ENCODE data around the gene SOX21. TPM values are rescaled to one million over a fixed set of nuclear protein-coding genes. Genes with fewer than 3 reads are reported as not detected.
A peak's percentile ranks its signal among the peaks of the same experiment; 100 is the strongest.

The SOX21 gene
- total RNA-seq, 4 donors from 2014 or later: not detected

DNA sequence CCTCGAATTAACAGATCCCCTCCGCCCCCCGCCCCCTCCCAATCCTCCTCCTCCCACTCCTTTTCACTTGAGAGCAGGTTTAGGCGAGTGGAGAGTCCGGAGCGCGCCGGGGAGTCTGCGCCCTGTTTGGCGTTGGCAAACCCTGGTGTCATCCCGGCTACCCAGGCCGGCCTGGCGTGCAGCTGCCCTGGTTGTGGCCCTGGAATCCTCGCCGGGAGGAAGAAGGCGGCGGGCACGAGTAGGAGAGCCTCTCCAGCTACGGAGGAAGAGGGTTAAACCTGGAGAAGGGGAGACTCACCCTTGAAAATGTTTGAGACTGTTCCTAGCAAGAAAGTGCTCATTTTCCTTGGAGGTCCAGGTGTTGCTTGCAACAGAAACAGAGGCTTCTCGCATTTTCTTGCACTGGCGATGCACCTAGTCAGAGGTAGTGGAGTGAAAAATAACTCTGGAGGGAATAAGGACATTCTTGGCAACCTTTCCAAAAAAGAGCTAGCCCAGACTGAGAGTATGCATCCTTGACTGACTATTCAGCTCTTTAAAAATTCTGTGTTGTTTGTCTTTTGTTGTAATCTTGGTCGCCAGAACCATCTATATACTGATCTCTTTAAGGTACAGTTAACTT is 1.3 kb upstream of the SOX21 start:
- no peaks in the 10 kb centered on the region for H3K36me3 ChIP-seq
- intact Hi-C loops (cut with DNase I; ENCODE audit: low total_unique reads) (no loop called here), in situ Hi-C loops (cut with MboI; ENCODE audit: low pct_ligation_motif_present in 1 of 4, low pct_unique_long_range_greater_than_20kb in 1 of 4, low sequenced_read_pairs in 3 of 4) (no loop called here)
- peaks cover 0 to 35% (median 26%) of the 10 kb centered on the region in 4 donors for H3K4me1 ChIP-seq
- no peak overlapping the region for H3K27ac ChIP-seq
- H3K27me3 ChIP-seq: peaks cover 90% of the 10 kb centered on the region
- H3K4me3 ChIP-seq: no peak overlapping the region
- 8 to 16% methylated on average over 3 to 16 of the region's 22 CpGs for WGBS, 2 donors (ENCODE audit: low coverage in 1 of 2)
- no peak for TF ChIP-seq POLR2AphosphoS5 (IDR thresholded peaks at IDR 0.05)
- TF ChIP-seq, protein P1, sequence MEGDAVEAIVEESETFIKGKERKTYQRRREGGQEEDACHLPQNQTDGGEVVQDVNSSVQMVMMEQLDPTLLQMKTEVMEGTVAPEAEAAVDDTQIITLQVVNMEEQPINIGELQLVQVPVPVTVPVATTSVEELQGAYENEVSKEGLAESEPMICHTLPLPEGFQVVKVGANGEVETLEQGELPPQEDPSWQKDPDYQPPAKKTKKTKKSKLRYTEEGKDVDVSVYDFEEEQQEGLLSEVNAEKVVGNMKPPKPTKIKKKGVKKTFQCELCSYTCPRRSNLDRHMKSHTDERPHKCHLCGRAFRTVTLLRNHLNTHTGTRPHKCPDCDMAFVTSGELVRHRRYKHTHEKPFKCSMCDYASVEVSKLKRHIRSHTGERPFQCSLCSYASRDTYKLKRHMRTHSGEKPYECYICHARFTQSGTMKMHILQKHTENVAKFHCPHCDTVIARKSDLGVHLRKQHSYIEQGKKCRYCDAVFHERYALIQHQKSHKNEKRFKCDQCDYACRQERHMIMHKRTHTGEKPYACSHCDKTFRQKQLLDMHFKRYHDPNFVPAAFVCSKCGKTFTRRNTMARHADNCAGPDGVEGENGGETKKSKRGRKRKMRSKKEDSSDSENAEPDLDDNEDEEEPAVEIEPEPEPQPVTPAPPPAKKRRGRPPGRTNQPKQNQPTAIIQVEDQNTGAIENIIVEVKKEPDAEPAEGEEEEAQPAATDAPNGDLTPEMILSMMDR (IDR thresholded peaks at IDR 0.05): no peak
- no peak for DNase-seq
- no peaks in the 10 kb centered on the region for H3K9me3 ChIP-seq

DNA sequence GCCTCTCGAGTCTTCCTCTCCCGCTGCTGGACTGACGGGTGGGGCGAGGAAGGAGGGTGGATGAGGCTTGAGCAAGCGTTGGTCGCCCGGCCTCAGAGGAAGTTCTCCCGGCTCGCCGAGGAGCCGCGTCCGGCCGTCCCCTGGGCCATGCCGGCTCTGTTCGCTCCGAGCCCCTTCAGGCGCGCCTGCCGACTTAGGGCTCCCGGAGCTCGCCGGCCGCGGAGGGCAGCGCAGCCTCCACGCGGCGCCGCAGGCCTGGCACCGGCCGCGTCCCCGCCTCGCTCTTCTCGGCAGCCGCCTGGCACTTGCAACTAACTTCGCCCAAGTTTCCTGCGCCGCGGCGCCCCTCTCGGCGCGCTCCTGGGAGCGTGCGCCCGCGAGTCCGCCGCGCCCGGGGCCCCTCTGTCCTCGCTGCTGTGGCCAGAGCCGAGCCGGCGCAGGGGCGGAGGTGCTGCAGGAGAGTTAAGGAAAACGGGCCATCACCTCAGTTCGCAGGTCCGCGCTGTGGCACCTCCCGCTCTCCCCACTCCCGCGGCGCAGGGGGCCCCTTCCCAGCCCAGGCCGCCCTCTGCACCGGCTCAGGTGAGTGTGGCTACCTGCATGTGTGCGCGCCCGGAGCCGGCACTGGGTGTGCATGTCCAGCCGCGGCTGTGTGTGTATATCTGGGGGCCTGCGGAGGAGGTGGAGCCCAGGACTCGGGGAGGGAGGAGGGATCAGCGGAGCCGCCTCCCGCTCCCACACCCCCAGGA is 641 bp upstream of the SOX21 start:
- no peak overlapping the region for H3K27ac ChIP-seq
- H3K27me3 ChIP-seq: peaks cover 93% of the 10 kb centered on the region
- TF ChIP-seq POLR2A (IDR thresholded peaks at IDR 0.05) (no peak), POLR2AphosphoS5 (IDR thresholded peaks at IDR 0.05) (no peak), EP300 (IDR thresholded peaks at IDR 0.05; ENCODE audit: low read depth) (no peak)
- TF ChIP-seq, protein P1 (IDR thresholded peaks at IDR 0.05): no peak
- WGBS, 2 donors (ENCODE audit: low coverage in 1 of 2): 2% methylated on average over 45 of the region's 79 CpGs; no CpG with 5 or more reads in 1 of the 2 donors
- H3K36me3 ChIP-seq: no peaks in the 10 kb centered on the region
- no peak for DNase-seq
- intact Hi-C loops (cut with DNase I; ENCODE audit: low total_unique reads): no loop called here
- H3K4me3 ChIP-seq: peak overlapping the region in 2 of 4 donors; percentile 10 to 44
- H3K4me1 ChIP-seq: peaks cover 0 to 35% (median 26%) of the 10 kb centered on the region in 4 donors
- in situ Hi-C loops (cut with MboI; ENCODE audit: low pct_ligation_motif_present in 1 of 4, low pct_unique_long_range_greater_than_20kb in 1 of 4, low sequenced_read_pairs in 3 of 4): no loop called here
- no peaks in the 10 kb centered on the region for H3K9me3 ChIP-seq

DNA sequence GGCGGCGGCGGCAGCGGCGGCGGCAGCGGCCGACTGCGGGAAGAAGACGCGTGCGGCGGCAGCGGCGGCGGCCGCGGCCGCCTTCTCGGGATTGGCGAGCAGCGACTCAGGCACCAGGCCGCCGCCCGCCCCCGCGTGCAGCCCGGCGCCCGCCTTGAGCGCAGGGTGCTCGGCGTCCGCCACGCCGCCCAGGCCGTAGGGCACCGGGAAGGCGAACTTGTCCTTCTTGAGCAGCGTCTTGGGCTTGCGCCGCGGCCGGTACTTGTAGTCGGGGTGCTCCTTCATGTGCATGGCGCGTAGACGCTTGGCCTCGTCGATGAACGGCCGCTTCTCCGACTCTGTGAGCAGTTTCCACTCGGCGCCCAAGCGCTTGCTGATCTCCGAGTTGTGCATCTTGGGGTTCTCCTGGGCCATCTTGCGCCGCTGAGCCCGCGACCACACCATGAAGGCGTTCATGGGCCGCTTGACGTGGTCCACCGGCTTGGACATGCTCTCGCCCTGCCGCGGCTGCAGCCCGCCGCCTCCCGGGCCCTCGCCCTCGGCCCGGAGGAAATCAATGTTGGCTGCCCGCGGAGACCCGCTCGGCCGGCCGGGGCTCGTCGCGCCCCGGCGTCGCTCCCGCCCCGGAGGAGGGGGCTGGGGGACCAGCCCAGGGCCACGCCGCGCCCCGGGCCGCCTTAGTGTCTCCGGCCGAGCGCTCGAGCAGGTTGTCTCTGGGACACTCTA is 621 bp downstream of the SOX21 start:
- H3K27ac ChIP-seq: no peak overlapping the region
- intact Hi-C loops (cut with DNase I; ENCODE audit: low total_unique reads) (no loop called here), in situ Hi-C loops (cut with MboI; ENCODE audit: low pct_ligation_motif_present in 1 of 4, low pct_unique_long_range_greater_than_20kb in 1 of 4, low sequenced_read_pairs in 3 of 4) (no loop called here)
- peaks cover 100% of the 10 kb centered on the region for H3K27me3 ChIP-seq
- DNase-seq: no peak
- no peaks in the 10 kb centered on the region for H3K9me3 ChIP-seq
- no peak for TF ChIP-seq EP300 (IDR thresholded peaks at IDR 0.05; ENCODE audit: low read depth)
- TF ChIP-seq, protein P1 (IDR thresholded peaks at IDR 0.05): no peak
- no peak for TF ChIP-seq POLR2AphosphoS5 (IDR thresholded peaks at IDR 0.05)
- no peak for TF ChIP-seq POLR2A (IDR thresholded peaks at IDR 0.05)
- H3K36me3 ChIP-seq: no peaks in the 10 kb centered on the region
- peaks cover 0 to 43% (median 32%) of the 10 kb centered on the region in 4 donors for H3K4me1 ChIP-seq
- H3K4me3 ChIP-seq: peak overlapping the region in 2 of 4 donors; percentile 14 to 44
- WGBS, 2 donors (ENCODE audit: low coverage in 1 of 2): 4% methylated on average over 75 of the region's 97 CpGs; no CpG with 5 or more reads in 1 of the 2 donors

DNA sequence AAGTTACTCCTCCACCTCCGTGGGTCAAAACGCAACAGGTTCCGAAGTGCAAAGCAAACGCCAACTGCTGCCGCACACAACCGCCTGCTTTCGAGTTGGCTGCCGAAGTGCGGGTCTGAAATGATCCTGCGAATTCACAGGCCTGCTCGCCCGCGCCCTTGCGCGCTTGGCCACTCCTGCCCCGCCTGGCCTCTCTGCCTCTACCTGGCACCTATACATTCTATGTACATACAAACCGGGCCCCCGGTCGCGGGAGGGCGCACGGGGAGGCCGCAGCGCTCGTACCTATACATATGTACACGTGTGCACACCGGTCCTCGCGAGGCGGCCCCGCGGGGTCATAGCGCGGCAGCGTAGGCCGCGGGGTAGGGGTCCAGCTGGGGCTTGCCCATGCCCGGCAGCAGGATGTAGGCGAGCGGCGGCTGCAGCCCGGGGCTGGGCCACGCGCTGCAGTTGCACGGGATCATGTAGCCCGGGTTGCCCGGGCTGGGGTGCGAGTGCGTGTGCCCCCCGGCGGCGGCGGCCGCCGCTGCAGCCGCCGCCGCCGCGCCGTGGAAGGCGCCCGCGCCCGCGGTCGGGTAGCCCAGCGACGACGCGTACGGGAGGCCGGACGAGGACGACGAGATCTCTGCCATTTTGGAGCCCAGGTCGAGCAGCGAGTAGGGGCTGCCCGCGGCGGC is 1.3 kb downstream of the SOX21 start:
- Histone ChIP-seq H3K36me3 (no peaks in the 10 kb centered on the region), H3K9me3 (no peaks in the 10 kb centered on the region), H3K27me3 (peaks cover 100% of the 10 kb centered on the region), H3K4me1 (peaks cover 0 to 43% (median 32%) of the 10 kb centered on the region in 4 donors), H3K27ac (no peak overlapping the region), H3K4me3 (peak overlapping the region in 2 of 4 donors; percentile 14 to 44)
- intact Hi-C loops (cut with DNase I; ENCODE audit: low total_unique reads) (no loop called here), in situ Hi-C loops (cut with MboI; ENCODE audit: low pct_ligation_motif_present in 1 of 4, low pct_unique_long_range_greater_than_20kb in 1 of 4, low sequenced_read_pairs in 3 of 4) (no loop called here)
- WGBS, 2 donors (ENCODE audit: low coverage in 1 of 2): 2% methylated on average over 29 to 30 of the region's 81 CpGs
- no peak for DNase-seq
- TF ChIP-seq, protein P1 (IDR thresholded peaks at IDR 0.05): no peak
- TF ChIP-seq EP300 (IDR thresholded peaks at IDR 0.05; ENCODE audit: low read depth) (no peak), POLR2AphosphoS5 (IDR thresholded peaks at IDR 0.05) (no peak), POLR2A (IDR thresholded peaks at IDR 0.05) (no peak)
